ENCODE data around the gene SLC28A1.

SLC28A1 gene

GRCh38 chr15:84887938-84888337 is 3.5 kb downstream of the SLC28A1 start:
- no peak for DNase-seq

- DNase-seq = no peak
These were observed 4.2 kb downstream of the SLC28A1 start for GRCh38 chr15:84888639-84889038.

DNA sequence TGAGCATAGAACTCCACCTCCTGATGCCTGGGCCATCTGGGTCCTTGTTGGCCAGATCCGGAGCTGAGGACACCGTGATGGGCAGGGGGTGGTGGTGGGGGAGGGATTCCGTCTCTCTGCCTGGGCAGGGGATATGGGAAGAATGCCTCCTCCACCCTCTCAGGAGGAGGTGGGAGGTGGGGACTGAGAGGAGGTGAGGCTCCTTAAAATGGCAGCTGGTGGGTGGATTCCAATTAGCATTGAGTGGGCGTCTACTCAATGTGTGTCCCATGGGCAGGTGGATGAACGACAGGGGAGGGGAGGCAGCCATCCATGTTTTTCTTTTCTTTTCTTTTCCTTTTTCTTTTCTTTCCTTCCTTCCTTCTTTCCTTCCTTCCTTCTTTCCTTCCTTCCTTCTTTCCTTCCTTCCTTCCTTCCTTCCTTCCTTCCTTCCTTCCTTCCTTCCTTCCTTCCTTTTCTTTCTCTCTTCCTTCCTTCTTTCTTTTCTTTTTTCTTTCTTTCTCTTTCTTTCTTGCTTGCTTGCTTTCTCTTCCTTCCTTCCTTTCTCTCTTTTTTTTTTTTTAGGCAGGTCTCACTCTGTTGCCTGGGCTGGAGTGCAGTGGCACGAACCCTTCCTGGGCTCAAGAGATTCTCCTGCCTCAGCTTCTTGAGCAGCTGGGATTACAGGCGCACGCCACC is 5.0 kb downstream of the SLC28A1 start:
- DNase-seq = no peak

DNA sequence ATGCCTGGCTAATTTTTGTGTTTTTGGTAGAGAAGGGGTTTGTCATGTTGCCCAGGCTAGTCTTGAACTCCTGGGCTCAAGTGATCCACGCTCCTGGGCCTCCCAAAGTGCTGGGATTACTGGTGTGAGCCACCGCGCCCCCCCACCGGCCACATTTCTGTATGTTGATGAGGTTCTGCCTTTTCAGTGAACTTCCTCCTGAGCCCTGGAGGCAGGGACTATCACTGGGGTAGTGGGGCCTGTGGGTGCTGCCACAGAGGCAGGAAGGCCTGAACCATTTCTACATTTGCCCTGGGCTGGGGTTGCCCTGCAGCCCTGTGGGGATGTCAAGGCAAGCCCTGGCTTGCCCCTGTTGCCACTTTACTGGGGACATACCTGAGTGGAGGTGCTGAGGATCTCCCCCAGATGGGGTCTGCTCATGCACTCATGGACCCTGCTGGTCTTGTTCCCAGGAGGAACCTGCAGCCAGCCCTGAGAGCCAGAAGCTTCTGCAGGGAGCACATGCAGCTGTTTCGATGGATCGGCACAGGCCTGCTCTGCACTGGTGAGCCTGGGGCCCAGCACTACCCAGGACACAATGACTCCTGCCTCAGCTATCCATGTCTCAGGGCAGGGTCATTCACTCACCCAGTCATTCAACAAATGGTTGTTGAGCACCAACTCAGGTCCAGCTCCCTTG is 5.7 kb downstream of the SLC28A1 start:
- no peak for DNase-seq

DNA sequence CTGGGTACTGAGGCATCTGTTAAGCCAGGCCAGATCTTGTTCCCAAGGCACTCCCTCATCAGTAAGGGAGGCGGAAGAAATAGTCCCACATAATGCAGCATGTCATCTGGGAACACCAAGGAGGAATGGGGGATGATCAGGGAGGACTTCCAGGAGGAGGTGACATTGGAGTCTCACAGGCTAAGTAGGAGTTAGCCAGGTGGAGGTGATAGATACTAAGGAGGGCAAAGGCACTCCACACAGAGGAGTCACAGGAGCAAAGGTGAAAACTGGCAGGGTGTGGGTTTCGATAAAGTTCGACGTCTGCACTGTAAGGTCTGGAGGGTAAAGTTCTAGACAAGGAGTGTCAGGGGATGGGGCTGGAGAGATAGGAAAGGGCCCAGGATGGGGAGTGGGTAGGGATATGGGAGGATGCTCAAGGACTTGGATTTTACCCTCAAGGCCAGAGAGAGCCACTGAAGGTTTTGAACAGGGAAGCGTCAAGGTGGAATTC is 6.3 kb downstream of the SLC28A1 start:
- DNase-seq = no peak

- DNase-seq = no peak
These were observed 6.9 kb downstream of the SLC28A1 start for GRCh38 chr15:84891339-84891738.

- DNase-seq = no peak
These were observed 8.4 kb downstream of the SLC28A1 start for GRCh38 chr15:84892786-84893307.

GRCh38 chr15:84893607-84894006 is 9.1 kb downstream of the SLC28A1 start:
- DNase-seq = no peak

GRCh38 chr15:84894736-84895425 is 10.4 kb downstream of the SLC28A1 start:
- DNase-seq = no peak

GRCh38 chr15:84898761-84899160 is 14.3 kb downstream of the SLC28A1 start:
- no peak for DNase-seq

DNA sequence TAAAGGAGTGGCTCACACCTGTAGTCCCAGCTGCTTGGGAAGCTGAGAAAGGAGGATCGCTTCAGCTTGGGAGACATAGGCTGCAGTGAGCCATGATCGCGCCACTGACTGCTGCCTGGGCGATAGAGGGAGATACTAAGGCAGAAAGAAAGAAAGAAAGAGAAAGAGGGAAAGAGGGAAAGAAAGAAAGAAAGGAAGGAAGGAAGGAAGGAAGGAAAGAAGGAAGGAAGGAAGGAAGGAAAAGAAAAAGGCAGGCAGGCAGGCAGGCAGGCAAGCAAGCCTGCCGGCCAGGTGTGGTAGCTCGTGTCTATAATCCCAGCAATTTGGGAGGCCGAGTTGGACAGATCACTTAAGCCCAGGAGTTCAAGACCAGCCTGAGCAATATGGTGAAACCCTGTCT is 15.3 kb downstream of the SLC28A1 start:
- DNase-seq = no peak

DNA sequence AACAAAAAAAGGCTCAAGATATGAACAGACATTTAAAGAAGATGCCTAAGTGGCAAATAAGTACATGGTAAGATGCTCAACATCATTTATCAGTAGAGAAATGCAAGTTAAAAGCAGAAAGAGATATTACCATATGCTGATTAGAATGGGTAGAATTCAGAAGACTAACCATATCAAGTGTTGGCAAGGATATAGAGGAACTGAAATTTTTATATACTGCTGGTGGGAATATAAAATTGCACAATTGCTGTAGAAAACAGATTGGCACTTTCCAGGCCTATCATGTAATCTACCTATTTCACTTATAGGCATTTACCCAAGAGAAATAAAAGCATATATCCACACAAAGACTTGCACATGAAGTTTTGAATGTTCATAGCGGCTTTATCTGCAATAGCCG is 17.1 kb downstream of the SLC28A1 start:
- no peak for DNase-seq

- DNase-seq = no peak
These were observed 19.3 kb downstream of the SLC28A1 start for GRCh38 chr15:84903751-84904150.

GRCh38 chr15:84904419-84904818 is 20.0 kb downstream of the SLC28A1 start:
- no peak for DNase-seq

- DNase-seq = no peak
These were observed 20.8 kb downstream of the SLC28A1 start for GRCh38 chr15:84905016-84905916.

GRCh38 chr15:84907731-84908130 is 23.3 kb downstream of the SLC28A1 start:
- no peak for DNase-seq

- no peak for DNase-seq
These were observed 24.1 kb downstream of the SLC28A1 start for GRCh38 chr15:84908564-84908963.

- no peak for DNase-seq
These were observed 24.6 kb downstream of the SLC28A1 start for GRCh38 chr15:84909029-84909428.

- no peak for DNase-seq
These were observed 25.3 kb downstream of the SLC28A1 start for GRCh38 chr15:84909782-84910181.

DNA sequence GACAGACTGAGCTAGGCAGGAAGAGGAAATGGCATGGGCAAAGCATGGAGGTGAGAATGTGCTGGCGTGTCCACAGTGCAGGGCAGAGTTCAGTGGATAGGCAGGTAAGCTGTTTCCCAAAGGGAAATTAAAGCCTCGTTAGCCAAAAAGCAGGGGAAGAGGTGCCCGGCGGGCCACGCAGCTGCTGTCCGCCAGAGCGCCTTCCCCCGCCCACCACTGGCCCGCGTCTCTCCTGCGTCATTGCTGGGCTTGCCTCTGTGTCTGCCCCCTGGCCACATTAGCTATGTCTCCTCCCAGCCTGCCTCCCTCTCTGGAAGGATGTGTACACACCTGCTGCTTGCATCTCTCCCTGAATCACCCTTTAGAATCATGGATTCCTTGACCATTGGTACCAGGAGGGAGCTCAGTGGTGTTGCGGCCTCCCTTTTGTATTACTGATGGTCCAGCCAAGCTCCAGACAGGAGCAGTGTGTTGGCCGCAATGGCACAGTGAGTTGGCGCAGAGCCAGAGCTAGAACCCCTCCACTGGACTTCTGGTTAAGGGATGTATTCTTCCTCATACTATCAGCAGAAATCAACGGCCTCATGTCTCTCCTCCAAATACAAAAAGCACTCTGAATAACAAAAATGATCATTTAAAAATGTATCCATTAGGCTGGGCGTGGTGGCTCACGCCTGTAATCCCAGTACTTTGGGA is 26.6 kb downstream of the SLC28A1 start:
- no peak for DNase-seq

DNA sequence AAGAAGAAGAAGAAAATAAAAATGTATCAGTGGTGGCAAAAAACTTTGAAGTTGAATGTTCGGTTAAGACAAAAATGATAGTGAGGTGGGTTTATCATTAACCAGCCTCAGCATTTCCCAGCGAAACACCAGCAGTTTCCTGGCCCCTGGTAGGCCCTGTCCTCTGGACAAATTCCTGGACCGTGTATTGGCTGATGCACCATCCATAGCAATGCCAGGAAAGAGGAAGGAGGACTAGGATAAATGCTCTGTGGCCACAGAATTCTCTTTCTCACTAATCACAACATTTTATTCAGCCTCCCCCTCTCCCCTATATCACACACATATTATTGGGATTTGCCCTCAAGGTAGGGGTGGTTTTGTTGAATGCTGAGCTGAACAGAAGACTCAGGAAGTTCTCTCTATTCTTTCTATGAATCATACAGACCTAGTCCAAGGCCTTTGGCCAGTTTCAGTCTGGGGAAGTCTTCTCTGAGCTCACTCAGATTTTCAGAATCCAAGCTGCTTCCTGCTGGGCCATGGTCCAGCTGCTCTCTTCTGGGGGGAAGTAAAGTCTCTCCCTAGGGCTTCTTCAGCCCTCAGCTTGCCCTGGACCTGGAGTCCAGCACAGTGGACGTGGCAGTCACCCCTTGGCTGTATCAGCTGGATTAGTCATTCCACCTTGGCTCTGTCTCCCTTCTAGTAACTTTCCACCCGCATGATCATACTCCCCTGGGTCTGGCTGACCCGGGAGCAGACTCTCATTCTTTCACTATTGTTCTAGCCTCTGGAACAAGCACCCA is 27.6 kb downstream of the SLC28A1 start:
- no peak for DNase-seq

Measured in KG1 (cell line).